ENCODE measurements around the gene CNN1. TPM values are rescaled to one million over a fixed set of nuclear protein-coding genes. Genes with fewer than 3 reads are reported as not detected.

CNN1 gene
- total RNA-seq, 1 experiment from 2014 or later, result 15.7 TPM

- peaks cover 6% of the 10 kb centered on the region for H3K27me3 Mint-ChIP-seq (ENCODE audit: low read depth)
- no peak overlapping the region for H3K18ac ChIP-seq (ENCODE audit: insufficient read length, low read depth, low read length)
- DNase-seq, result no peak
- no peak overlapping the region for H3K9ac ChIP-seq (ENCODE audit: extremely low read depth, insufficient read length, low read length)
- H2AK5ac ChIP-seq (ENCODE audit: insufficient read length, low read length), result no peak overlapping the region
- H3T11ph ChIP-seq (ENCODE audit: low read length), result no peak overlapping the region
- TF ChIP-seq, protein P1, sequence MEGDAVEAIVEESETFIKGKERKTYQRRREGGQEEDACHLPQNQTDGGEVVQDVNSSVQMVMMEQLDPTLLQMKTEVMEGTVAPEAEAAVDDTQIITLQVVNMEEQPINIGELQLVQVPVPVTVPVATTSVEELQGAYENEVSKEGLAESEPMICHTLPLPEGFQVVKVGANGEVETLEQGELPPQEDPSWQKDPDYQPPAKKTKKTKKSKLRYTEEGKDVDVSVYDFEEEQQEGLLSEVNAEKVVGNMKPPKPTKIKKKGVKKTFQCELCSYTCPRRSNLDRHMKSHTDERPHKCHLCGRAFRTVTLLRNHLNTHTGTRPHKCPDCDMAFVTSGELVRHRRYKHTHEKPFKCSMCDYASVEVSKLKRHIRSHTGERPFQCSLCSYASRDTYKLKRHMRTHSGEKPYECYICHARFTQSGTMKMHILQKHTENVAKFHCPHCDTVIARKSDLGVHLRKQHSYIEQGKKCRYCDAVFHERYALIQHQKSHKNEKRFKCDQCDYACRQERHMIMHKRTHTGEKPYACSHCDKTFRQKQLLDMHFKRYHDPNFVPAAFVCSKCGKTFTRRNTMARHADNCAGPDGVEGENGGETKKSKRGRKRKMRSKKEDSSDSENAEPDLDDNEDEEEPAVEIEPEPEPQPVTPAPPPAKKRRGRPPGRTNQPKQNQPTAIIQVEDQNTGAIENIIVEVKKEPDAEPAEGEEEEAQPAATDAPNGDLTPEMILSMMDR (conservative IDR thresholded peaks at IDR 0.05), result no peak
- H2AFZ ChIP-seq (ENCODE audit: low read length), result no peak overlapping the region
- no peak overlapping the region for H3K56ac ChIP-seq (ENCODE audit: insufficient read length, low read depth, low read length)
- H3K4me2 ChIP-seq (ENCODE audit: insufficient read depth, insufficient read length, low read length), result no peak overlapping the region
- H2BK120ac ChIP-seq (ENCODE audit: low read depth, low read length, poor library complexity, severe bottlenecking), result no peak overlapping the region
- no peaks in the 10 kb centered on the region for H3K27me3 ChIP-seq (ENCODE audit: insufficient read depth, low read length)
- no peaks in the 10 kb centered on the region for H4K20me1 ChIP-seq (ENCODE audit: control insufficient read depth, insufficient read depth, insufficient read length)
- H2BK5ac ChIP-seq (ENCODE audit: insufficient read length, low read length), result no peak overlapping the region
- H3K79me2 ChIP-seq (ENCODE audit: insufficient read depth, low read length), result no peaks in the 10 kb centered on the region
- H4K91ac ChIP-seq (ENCODE audit: insufficient read length, low read depth, low read length), result no peak overlapping the region
- H3K4me1 Mint-ChIP-seq, result peaks cover 0 to 4% of the 10 kb centered on the region in 2 experiments; a peak in 3 of 4 replicates
- no peak overlapping the region for H2BK12ac ChIP-seq (ENCODE audit: insufficient read length, low read depth, low read length)
- H2BK15ac ChIP-seq (ENCODE audit: low read depth, low read length), result no peak overlapping the region
- no peaks in the 10 kb centered on the region for H3K9me3 Mint-ChIP-seq
- H3K9me3 ChIP-seq (ENCODE audit: control insufficient read depth, low read depth, low read length), result no peaks in the 10 kb centered on the region
- H3K23me2 ChIP-seq (ENCODE audit: insufficient read length, low read depth, low read length, poor library complexity, severe bottlenecking), result peaks cover 4% of the 10 kb centered on the region
- WGBS (ENCODE audit: extremely low coverage, insufficient read length, low lambda C conversion rate), result no CpG with 5 or more reads among the region's 15 CpGs
- no peak overlapping the region for H4K5ac ChIP-seq (ENCODE audit: insufficient read length, low read depth, low read length)
- H3K27ac Mint-ChIP-seq, result no peak overlapping the region; a peak in 1 of 7 replicates
- H2BK20ac ChIP-seq (ENCODE audit: low read depth, low read length, poor library complexity, severe bottlenecking), result no peak overlapping the region
- H3K4me3 Mint-ChIP-seq, result no peak overlapping the region; a peak in 1 of 5 replicates
- no peak overlapping the region for H3K4ac ChIP-seq (ENCODE audit: low read depth, low read length)
- no peak overlapping the region for H3K27ac ChIP-seq (ENCODE audit: insufficient read length, low read depth, low read length)
- no peak overlapping the region for H4K8ac ChIP-seq (replicated peaks; ENCODE audit: insufficient read length, low read depth, low read length)
- no peaks in the 10 kb centered on the region for H3K79me1 ChIP-seq (ENCODE audit: insufficient read depth, low read depth, low read length, poor library complexity, severe bottlenecking)
- no peak overlapping the region for H3K14ac ChIP-seq (ENCODE audit: insufficient read depth, low read length)
- H3K4me1 ChIP-seq (ENCODE audit: insufficient read depth, low read length), result no peaks in the 10 kb centered on the region
- H3K23ac ChIP-seq (ENCODE audit: insufficient read length, low read depth, low read length), result no peak overlapping the region
- no peaks in the 10 kb centered on the region for H3K36me3 Mint-ChIP-seq (ENCODE audit: insufficient read depth in 1 of 3, low read depth in 3 of 3)
Observed at GRCh38 chr19:11576227-11576626, 37.6 kb downstream of the CNN1 start.
